HG02798 (cell line): Measurements from ENCODE around the gene CARD14.
"Not testable (repeated sequence)": the region's sequence is repeated elsewhere in the genome, so short reads cannot be mapped to it uniquely, and the experiment has no call there.

Source experiments
- ATAC-seq: cut with Tn5 transposase; IDR thresholded peaks from one replicate; pipeline ENCODE4 v1.9.1; 2021; ENCODE audit warnings: mild to moderate bottlenecking; ENCODE audit not compliant: unreplicated experiment, poor library complexity

CARD14 gene

GRCh38 chr17:80222376-80223141, 52.7 kb downstream of the CARD14 start:
- ATAC-seq, result no peak

GRCh38 chr17:80223142-80223815, 53.4 kb downstream of the CARD14 start:
- no peak for ATAC-seq

GRCh38 chr17:80223838-80224497, 54.1 kb downstream of the CARD14 start:
- no peak for ATAC-seq

GRCh38 chr17:80224683-80225082, 54.9 kb downstream of the CARD14 start:
- no peak for ATAC-seq

GRCh38 chr17:80225230-80225629, 55.4 kb downstream of the CARD14 start:
- ATAC-seq, result no peak

GRCh38 chr17:80227156-80227555, 57.3 kb downstream of the CARD14 start:
- ATAC-seq, result no peak

- ATAC-seq, result no peak
Measured at GRCh38 chr17:80227666-80228065, 57.8 kb downstream of the CARD14 start.

- no peak for ATAC-seq
Measured at GRCh38 chr17:80228477-80228876, 58.6 kb downstream of the CARD14 start.

- ATAC-seq, result no peak
Measured at GRCh38 chr17:80229011-80229410, 59.2 kb downstream of the CARD14 start.

- ATAC-seq, result no peak
Measured at GRCh38 chr17:80232438-80232837, 62.6 kb downstream of the CARD14 start.

GRCh38 chr17:80233202-80233601, 63.4 kb downstream of the CARD14 start:
- no peak for ATAC-seq

GRCh38 chr17:80236911-80237310, 67.1 kb downstream of the CARD14 start:
- ATAC-seq, result no peak

- no peak for ATAC-seq
Measured at GRCh38 chr17:80237386-80237785, 67.6 kb downstream of the CARD14 start.

- no peak for ATAC-seq
Measured at GRCh38 chr17:80242505-80242904, 72.7 kb downstream of the CARD14 start.

GRCh38 chr17:80243526-80244433, 74.0 kb downstream of the CARD14 start:
- ATAC-seq, result no peak

- ATAC-seq, result not testable (repeated sequence)
Measured at GRCh38 chr17:80244448-80244847, 74.6 kb downstream of the CARD14 start.

- ATAC-seq, result no peak
Measured at GRCh38 chr17:80244871-80245509, 75.2 kb downstream of the CARD14 start.

- no peak for ATAC-seq
Measured at GRCh38 chr17:80245566-80246265, 75.9 kb downstream of the CARD14 start.

GRCh38 chr17:80246266-80246681, 76.4 kb downstream of the CARD14 start:
- no peak for ATAC-seq
